Measurements from ENCODE around the gene ZCCHC2. TPM values are rescaled to one million over a fixed set of nuclear protein-coding genes. Genes with fewer than 3 reads are reported as not detected.
A peak's percentile ranks its signal among the peaks of the same experiment; 100 is the strongest.

Gene ZCCHC2
- total RNA-seq, 4 donors from 2014 or later: 18.9 to 26.1 (median 23.8) TPM

DNA sequence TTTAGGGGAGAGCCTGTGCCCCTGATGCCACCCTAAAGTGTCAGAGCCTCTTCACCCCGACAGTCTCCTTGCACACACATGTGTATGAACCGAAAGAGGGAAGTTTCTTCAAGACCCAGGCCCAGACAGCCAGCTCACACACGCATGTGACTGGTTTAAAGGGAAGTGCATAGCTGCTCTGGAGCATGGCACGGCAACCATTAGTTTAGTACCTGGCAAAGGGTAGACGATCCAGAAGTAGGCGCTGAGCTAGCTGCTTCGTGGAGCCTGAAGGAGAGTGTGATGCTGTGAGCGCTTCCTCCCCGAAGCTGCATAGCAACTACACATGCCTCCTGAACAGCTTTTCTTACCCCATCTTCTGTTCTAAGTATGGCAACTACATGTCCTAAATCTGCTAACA, 91.7 kb downstream of the ZCCHC2 start:
- peaks cover 5 to 29% (median 22%) of the 10 kb centered on the region in 4 donors for H3K4me1 ChIP-seq
- no peaks in the 10 kb centered on the region for H3K9me3 ChIP-seq
- peaks cover 0 to 23% (median 0%) of the 10 kb centered on the region in 4 donors for H3K27me3 ChIP-seq
- H3K27ac ChIP-seq (replicated peaks in 1 of 4): no peak overlapping the region
- 75% methylated on average over 9 of the region's 9 CpGs for WGBS
- H3K36me3 ChIP-seq: no peaks in the 10 kb centered on the region
- TF ChIP-seq POLR2AphosphoS5 (IDR thresholded peaks at IDR 0.05) (no peak), EP300 (IDR thresholded peaks at IDR 0.05) (no peak), POLR2A (IDR thresholded peaks at IDR 0.05; ENCODE audit: low read depth) (no peak)
- TF ChIP-seq, protein P1, sequence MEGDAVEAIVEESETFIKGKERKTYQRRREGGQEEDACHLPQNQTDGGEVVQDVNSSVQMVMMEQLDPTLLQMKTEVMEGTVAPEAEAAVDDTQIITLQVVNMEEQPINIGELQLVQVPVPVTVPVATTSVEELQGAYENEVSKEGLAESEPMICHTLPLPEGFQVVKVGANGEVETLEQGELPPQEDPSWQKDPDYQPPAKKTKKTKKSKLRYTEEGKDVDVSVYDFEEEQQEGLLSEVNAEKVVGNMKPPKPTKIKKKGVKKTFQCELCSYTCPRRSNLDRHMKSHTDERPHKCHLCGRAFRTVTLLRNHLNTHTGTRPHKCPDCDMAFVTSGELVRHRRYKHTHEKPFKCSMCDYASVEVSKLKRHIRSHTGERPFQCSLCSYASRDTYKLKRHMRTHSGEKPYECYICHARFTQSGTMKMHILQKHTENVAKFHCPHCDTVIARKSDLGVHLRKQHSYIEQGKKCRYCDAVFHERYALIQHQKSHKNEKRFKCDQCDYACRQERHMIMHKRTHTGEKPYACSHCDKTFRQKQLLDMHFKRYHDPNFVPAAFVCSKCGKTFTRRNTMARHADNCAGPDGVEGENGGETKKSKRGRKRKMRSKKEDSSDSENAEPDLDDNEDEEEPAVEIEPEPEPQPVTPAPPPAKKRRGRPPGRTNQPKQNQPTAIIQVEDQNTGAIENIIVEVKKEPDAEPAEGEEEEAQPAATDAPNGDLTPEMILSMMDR (IDR thresholded peaks at IDR 0.05): no peak
- DNase-seq (ENCODE audit: extremely low spot score): no peak
- no peak overlapping the region for H3K4me3 ChIP-seq
- intact Hi-C loops (cut with DNase I): no loop called here

DNA sequence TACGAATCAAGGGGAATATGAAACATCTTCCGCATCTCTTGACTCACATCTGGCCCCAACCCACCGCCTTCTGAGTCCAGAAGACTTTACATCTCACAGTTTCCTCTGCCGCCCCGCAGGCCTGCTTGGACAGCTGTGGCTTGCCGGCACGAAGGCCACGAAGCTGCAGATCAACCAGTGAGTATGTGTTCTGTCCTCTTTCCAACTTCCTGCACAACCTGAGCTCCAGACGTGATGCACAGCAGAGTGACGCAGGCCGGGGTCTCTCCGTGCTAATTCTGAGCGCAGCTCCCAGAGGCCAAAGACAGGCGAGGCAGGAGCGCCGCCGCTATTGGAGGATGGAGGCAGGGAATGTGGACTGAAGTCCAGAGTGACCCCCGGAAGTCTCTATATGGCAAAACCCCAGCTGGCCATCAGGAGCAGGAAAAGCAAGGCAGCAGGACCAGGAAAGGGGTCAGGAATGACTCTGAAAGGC, 93.5 kb downstream of the ZCCHC2 start:
- intact Hi-C loops (cut with DNase I): no loop called here
- TF ChIP-seq, protein P1 (IDR thresholded peaks at IDR 0.05): no peak
- TF ChIP-seq EP300 (IDR thresholded peaks at IDR 0.05) (no peak), POLR2A (IDR thresholded peaks at IDR 0.05; ENCODE audit: low read depth) (no peak), POLR2AphosphoS5 (IDR thresholded peaks at IDR 0.05) (peak in 1 of 2 donors; percentile 19)

DNA sequence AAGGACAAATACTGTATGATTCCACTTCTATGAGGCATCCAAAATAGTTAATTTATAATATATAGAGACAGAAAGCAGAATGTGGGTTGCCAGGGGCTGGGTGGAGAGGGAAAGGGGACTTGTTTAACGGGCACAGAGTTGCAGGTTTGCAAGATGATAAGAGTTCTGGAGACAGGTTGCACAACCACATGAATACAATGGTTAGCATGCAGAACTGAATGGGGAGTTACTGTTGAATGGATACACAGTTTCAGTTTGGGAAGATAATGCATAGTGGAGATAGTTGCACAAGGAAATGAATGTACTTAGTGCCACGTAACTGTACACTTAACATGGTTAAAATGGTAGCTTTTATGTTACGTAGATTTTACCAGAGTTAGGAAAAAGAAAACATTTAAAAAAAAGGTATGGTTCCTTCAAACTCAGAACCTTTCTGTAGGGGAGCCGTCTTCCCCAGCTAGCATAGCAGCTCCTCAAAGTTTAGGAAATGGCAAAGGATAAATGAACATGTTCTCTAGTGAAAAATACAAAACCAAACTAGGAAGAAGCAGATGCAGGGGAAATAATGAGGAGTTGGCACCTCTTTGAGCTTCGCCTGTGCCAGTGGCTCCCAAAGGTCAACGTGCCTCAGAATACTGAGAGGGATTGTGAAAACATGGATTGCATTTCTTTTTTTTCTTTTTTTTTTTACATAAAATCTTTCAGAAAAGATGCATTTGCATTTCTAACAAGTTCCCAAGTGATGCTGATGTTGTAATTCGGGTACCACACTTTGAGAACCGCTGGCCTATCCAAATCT, 95.2 kb downstream of the ZCCHC2 start:
- peaks cover 0 to 8% (median 0%) of the 10 kb centered on the region in 4 donors for H3K27me3 ChIP-seq
- TF ChIP-seq POLR2AphosphoS5 (IDR thresholded peaks at IDR 0.05): no peak
- TF ChIP-seq EP300 (IDR thresholded peaks at IDR 0.05): no peak
- TF ChIP-seq, protein P1 (IDR thresholded peaks at IDR 0.05): no peak
- no peak for TF ChIP-seq POLR2A (IDR thresholded peaks at IDR 0.05; ENCODE audit: low read depth)
- no peak overlapping the region for H3K4me3 ChIP-seq
- H3K4me1 ChIP-seq: peaks cover 0 to 5% (median 3%) of the 10 kb centered on the region in 4 donors
- 90% methylated on average over 8 of the region's 8 CpGs for WGBS
- H3K27ac ChIP-seq (replicated peaks in 1 of 4): no peak overlapping the region
- intact Hi-C loops (cut with DNase I): no loop called here
- H3K36me3 ChIP-seq: no peaks in the 10 kb centered on the region
- no peaks in the 10 kb centered on the region for H3K9me3 ChIP-seq
- DNase-seq (ENCODE audit: extremely low spot score): no peak

More for the DNA sequence above, 93.5 kb downstream of the ZCCHC2 start:
- no peak overlapping the region for H3K4me3 ChIP-seq
- H3K9me3 ChIP-seq: no peaks in the 10 kb centered on the region
- H3K4me1 ChIP-seq: peaks cover 5 to 16% (median 10%) of the 10 kb centered on the region in 4 donors
- no peak for DNase-seq (ENCODE audit: extremely low spot score)
- H3K27ac ChIP-seq (replicated peaks in 1 of 4): peak overlapping the region; percentile 1 to 60 (median 22)
- WGBS: 58% methylated on average over 16 of the region's 18 CpGs
- H3K27me3 ChIP-seq: peaks cover 0 to 18% (median 0%) of the 10 kb centered on the region in 4 donors
- no peaks in the 10 kb centered on the region for H3K36me3 ChIP-seq

DNA sequence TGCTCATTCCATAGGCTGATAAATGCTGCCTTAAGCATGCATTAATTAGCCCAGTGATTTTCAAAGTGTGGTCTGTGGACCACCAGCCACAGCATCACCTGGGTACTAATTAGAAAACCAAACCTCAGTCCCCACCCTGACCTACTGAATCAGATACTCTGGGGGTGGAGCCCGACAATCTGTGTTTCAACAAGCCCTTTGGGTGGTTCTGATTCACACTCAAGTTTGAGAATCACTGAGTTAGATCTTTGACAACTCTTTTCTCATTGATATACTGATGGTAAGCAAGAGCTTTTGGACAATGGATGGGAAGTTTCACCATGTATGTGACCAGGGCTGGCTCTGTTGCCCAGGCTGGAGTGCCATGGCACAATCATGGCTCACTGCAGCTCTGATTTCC, 95.9 kb downstream of the ZCCHC2 start:
- intact Hi-C loops (cut with DNase I): no loop called here
- Histone ChIP-seq H3K27ac (replicated peaks in 1 of 4) (no peak overlapping the region), H3K27me3 (peaks cover 0 to 8% (median 0%) of the 10 kb centered on the region in 4 donors), H3K4me3 (no peak overlapping the region), H3K4me1 (peaks cover 0 to 5% (median 3%) of the 10 kb centered on the region in 4 donors), H3K36me3 (no peaks in the 10 kb centered on the region), H3K9me3 (no peaks in the 10 kb centered on the region)
- no peak for DNase-seq (ENCODE audit: extremely low spot score)
- TF ChIP-seq EP300 (IDR thresholded peaks at IDR 0.05) (no peak), POLR2AphosphoS5 (IDR thresholded peaks at IDR 0.05) (no peak), POLR2A (IDR thresholded peaks at IDR 0.05; ENCODE audit: low read depth) (no peak)
- TF ChIP-seq, protein P1 (IDR thresholded peaks at IDR 0.05): no peak
- 100% methylated on average over 1 of the region's 1 CpG for WGBS
